CD4-positive, alpha-beta T cell treated with Interleukin-6 at 100 ng/mL for 8 hours (primary cell): ENCODE data around the gene STS.
"Not testable (repeated sequence)": the region's sequence is repeated elsewhere in the genome, so short reads cannot be mapped to it uniquely, and the experiment has no call there.

Experiments used
- DNase-seq: peaks from one replicate; pipeline ENCODE4 v3.0.0-alpha.2; 2020; ENCODE audit warnings: mixed read lengths, low spot score

Gene STS

GRCh38 chrX:7139202-7140081 is 8.1 kb upstream of the STS start:
- DNase-seq: no peak

DNA sequence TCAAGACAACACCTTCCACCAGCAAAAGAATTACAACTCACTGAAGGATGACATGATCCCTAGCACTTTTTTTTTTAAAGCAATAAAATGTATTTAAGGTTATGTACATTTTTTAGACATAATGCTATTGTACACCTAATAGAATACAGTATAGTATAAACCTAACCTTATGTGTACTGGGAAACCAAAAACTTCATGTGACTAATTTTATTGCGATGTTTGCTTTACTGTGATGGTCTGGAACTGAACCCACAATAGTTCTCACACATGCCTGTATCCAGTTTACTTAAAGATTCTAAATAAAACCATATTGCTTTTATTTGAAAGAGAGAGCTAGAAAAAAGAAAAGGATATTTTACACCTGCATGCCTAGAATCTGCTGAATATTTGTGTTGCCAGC is 4.4 kb upstream of the STS start:
- DNase-seq: no peak

- no peak for DNase-seq
Observed at GRCh38 chrX:7143941-7144525, 3.5 kb upstream of the STS start.

GRCh38 chrX:7145454-7145853 is 2.1 kb upstream of the STS start:
- DNase-seq: no peak

- DNase-seq: no peak
Observed at GRCh38 chrX:7146020-7146702, 1.4 kb upstream of the STS start.

- no peak for DNase-seq
Observed at GRCh38 chrX:7146703-7147412, 654 bp upstream of the STS start.

DNA sequence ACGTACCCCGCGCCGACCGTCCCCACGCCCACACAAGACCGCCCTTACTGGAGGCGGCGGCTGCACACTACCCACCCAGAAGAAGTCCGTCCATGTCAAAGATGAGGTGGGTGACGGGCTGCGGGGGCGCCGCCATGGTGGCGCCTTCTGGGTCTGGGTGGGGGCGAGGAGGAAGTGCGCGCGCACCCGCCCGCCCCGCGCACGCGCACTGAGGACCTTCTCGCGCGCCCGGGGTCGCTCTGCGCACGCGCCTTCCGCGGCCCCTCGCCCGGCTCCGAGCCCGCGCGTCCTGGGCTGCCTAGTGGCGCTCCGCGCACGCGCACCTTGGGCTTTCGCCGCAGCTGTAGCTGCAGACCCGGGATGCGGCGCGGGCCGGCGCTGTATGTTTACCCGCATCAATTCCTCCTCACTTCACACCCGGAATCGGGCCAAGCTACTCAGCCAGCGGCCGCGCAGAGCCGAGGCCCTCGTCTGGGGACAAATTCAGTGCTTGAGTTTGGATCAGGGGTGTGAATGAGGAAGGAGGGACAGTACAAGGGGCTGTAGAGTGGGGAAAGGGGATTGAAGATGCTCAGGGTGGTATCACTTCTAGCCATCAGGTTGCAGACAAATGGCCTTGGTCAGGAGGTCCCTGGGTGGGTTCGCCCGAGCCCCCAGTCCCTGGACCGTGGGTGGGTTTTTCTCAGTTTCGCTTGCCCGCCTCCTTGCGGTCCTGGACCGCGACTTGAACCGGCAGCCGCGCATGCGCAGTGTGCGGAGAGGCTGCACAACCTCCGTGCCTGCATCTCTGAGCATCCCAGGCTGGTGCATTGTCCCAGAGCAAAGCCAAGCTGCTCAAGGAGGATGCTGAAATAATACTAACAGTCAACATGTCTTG is 704 bp downstream of the STS start, which contains the start of gene PUDP:
PUDP (minus strand) TSS at position 176 of the 877 bp plus-strand sequence; CDS start at position 136, 40 bp downstream.
- DNase-seq: peak; percentile 90

DNA sequence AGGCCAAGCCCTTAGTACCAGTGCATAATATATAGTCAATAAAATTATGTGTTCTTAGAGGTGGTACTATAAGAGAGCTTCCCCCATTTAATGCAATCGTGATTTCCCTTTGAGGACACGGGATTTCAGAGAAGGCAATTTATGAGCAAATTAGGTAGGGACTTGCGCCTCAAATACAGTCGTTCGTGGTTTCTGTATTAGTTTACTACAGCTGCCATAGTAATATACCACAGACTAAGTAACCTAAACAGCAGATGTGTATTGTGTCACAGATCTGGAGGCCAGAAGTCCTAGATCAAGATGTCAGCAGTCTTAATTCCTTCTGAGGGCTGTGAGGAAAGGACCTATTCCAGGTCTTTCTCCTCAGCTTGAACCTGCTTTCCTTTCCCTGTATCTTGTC is 1.9 kb downstream of the STS start:
- DNase-seq: no peak

DNA sequence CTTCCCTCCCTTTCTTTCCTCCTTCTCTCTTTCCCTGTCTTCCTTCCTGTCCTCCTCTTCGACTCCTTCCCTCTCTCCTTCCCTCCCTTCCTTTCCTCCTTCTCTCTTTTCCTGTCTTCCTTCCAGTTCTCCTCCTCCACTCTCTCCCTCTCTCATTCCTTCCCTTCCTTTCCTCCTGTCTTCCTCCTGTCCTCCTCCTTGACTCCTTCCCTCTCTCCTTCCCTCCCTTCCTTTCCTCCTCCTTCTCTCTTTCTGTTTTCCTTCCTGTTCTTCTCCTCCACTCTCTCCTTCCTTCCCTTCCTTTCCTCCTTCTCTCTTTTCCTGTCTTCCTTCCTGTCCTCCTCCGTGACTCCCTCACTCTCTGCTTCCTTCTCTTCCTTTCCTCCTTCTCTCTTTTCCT is 5.7 kb downstream of the STS start:
- no peak for DNase-seq

DNA sequence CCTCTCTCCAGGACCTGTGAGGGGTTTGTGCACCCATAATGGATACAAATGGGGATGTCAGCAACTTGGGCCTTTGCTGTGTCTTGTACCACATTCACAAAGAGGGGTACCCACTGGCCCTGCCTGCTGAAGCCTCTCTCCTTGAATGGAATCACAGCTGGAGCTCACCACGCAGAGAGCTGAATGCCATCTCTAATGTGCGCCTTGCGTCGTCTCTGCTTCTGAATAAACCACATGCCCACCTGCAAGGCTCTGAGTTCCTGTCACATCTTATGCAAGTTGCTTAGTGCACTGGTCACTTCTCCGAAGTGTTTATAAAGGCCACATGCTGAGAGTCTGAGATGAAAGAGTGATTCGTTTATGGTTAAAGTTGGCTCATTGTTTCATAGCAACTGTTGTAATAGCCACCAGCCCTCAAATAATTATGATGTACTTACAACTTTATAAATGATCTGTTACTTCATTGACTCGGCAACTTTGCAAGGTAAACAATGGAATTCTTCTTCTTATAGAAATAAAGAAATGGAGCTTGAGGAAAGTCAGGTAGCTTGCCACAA is 6.6 kb downstream of the STS start:
- DNase-seq: no peak

GRCh38 chrX:7155163-7155562 is 7.7 kb downstream of the STS start:
- DNase-seq: no peak

DNA sequence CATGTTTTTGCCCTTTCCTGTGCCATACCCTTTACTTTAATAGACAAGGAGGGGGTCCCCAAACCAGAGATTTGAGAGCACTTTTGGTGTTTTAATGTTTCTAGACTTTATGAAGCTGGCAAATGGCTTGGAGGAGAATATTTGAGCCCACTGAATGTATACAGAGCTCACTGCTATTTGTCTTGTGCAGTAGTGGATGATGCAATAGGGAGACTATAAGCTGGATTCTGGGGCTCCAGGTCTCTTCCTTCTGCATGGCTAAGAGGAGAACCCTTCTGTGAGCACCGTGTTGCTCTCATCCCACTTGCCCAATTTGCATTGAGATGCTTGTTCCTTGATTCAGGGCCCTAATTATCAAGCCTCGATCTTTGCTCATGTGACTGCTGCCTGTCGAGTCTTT is 9.4 kb downstream of the STS start:
- DNase-seq: no peak

GRCh38 chrX:7158468-7158990 is 11.0 kb downstream of the STS start:
- DNase-seq: no peak

DNA sequence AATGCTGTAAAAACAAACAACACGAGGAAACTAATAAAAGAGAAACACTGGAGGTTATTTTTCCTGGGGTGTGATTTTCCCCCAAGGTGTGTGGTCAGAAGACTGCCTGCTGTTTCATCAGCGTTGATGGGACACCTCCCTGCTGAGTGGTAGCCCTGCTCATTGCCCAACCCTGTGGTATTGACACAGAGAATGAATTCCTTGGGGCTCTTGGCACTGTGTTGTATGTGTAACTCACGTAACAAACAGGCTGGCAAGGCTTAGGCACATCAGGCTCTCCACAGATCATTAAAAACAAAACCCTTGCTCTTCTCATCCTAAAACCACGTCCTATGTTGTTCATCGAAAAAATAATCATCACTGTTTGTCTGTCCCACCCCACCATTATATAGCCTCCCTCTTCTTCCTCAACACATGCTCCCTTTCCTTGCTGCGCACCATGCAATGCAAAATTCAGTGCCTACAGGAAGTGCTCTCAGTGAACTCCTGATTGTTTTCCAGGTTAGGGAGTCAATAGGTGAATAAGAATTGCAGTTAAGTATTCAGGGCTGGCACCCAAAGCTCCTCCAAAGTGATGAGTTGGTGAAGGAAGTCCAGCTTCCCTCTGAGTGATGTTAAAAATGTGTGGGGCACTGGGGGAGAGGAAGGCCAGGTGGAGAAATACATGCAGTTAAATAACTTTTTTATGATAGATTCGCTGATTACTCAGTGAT is 11.8 kb downstream of the STS start:
- DNase-seq: no peak

GRCh38 chrX:7163146-7163677 is 15.7 kb downstream of the STS start:
- no peak for DNase-seq

DNA sequence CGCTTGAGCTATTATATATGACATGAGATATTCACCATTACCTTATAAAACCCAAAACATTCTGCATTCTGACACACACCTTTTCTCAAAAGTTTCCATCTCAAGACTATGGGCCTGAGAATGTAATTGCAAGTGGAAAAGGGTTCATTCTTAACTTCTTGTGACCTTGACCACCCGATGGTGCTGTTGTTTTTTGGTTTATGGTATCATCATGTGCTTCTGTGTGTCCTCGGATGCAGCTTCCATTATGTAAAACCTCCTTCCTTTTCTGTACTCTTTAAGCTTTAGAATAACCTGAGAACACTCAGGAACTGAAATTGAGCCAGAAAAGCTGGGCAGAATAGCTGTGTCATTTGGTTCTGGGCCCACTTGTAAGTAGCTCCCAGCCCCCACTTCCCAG is 16.7 kb downstream of the STS start:
- no peak for DNase-seq

DNA sequence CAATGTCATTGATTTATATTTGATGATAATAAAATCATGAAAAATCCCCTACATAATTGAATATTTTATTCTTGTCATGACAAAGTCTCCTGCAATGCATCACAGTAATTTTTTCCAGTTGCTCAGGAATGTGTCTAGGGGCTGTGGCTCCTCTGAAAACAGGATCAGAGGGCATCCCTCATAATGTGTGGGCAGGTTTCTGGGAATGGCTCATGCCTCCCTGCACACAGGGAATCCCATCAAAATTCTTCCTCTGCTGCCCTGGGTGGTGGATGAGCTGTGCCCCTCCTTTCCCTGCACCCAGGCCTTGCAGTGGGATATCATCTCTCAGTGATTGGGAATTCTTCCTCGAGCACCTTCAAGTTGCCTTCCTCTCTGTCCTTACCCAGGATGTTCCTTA is 20.9 kb downstream of the STS start:
- no peak for DNase-seq

- DNase-seq: no peak
Observed at GRCh38 chrX:7169627-7170026, 22.1 kb downstream of the STS start.

DNA sequence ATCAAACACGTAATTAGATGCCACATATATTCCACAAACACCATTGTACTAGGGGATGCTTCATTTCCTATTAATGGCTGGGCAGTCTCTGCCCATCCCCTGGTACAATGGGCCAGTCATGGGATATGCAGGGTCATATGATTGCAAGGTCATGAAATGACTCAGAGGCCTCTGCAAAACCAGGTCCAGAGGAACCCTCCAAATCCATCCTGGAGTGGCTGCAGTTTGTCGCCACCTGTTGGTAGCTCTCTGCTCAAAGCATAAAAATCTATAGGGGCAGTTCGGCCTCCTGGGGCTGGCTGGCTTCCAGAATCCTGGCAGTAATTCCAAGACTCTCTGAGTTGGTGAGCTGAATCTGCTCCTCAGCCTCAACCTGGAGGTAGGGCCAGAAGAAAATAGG is 23.4 kb downstream of the STS start:
- peak; percentile 29 for DNase-seq

DNA sequence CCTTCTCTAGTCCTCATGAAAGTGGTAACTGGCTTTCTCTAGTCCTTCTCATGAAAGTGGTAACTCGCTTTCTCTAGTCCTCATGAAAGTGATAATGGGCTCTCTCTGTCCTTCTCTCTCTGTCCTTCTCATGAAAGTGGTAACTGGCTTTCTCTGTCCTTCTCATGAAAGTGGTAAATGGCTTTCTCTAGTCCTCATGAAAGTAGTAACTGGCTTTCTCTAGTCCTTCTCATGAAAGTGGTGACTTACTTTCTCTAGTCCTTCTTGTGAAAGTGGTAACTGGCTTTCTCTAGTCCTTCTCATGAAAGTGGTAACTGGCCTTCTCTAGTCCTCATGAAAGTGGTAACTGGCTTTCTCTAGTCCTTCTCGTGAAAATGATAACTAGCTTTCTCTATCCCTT is 31.3 kb downstream of the STS start:
- DNase-seq: not testable (repeated sequence)
